ENCODE measurements around the gene CCDC146. TPM values are rescaled to one million over a fixed set of nuclear protein-coding genes. Genes with fewer than 3 reads are reported as not detected.

The CCDC146 gene
- polyA plus RNA-seq, 1 donor from 2014 or later, result 13.0 TPM

DNA sequence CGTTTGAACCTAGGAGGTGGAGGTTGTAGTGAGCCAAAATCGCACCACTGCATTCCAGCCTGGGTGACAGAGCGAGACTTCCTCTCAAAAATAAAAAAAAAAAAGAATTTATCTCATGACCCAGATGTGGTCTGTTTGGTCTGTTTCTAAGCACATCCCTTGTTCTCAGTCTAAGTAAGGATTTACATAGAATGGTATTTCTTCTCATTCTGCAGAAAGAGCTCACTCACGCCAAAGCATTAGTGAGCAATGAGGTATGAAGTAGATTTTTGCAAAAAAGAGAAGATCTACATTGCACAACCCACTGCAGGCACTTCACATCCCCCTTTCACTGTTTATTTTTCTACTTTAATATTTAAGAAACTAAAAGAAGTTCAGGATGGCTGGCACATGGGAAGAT is 153.7 kb downstream of the CCDC146 start:
- Histone ChIP-seq H3F3A (ENCODE audit: insufficient read depth, low read length, poor library complexity, severe bottlenecking) (no peaks in the 10 kb centered on the region), H3K27me3 (ENCODE audit: insufficient read depth, low read depth, low read length) (no peaks in the 10 kb centered on the region), H3K79me2 (replicated peaks; ENCODE audit: insufficient read depth, low read length) (no peaks in the 10 kb centered on the region), H3K9me3 (ENCODE audit: low read length) (no peaks in the 10 kb centered on the region), H3K4me2 (ENCODE audit: low read length) (no peak overlapping the region), H3K9ac (ENCODE audit: low read length) (no peak overlapping the region), H2AFZ (ENCODE audit: low read depth, low read length) (no peak overlapping the region), H4K20me1 (ENCODE audit: insufficient read depth) (no peaks in the 10 kb centered on the region), H3K36me3 (ENCODE audit: insufficient read depth, low read length) (no peaks in the 10 kb centered on the region), H3K27ac (ENCODE audit: low read length) (no peak overlapping the region), H3K9me2 (ENCODE audit: insufficient read depth, low read length) (no peaks in the 10 kb centered on the region), H3K4me3 (ENCODE audit: low read length) (no peak overlapping the region)
- TF ChIP-seq RAD21 (conservative IDR thresholded peaks at IDR 0.05) (no peak), EP300 (conservative IDR thresholded peaks at IDR 0.05; ENCODE audit: poor library complexity, severe bottlenecking) (no peak), POLR2AphosphoS5 (IDR thresholded peaks at IDR 0.05) (no peak), TAF1 (IDR thresholded peaks at IDR 0.05; ENCODE audit: low read depth) (no peak), MXI1 (conservative IDR thresholded peaks at IDR 0.05; ENCODE audit: poor library complexity, severe bottlenecking) (no peak), SMC3 (conservative IDR thresholded peaks at IDR 0.05; ENCODE audit: poor library complexity) (no peak), EZH2 (IDR thresholded peaks at IDR 0.05; ENCODE audit: borderline replicate concordance, insufficient read depth, low read length, poor library complexity, severe bottlenecking) (no peak)
- TF ChIP-seq, protein P1, sequence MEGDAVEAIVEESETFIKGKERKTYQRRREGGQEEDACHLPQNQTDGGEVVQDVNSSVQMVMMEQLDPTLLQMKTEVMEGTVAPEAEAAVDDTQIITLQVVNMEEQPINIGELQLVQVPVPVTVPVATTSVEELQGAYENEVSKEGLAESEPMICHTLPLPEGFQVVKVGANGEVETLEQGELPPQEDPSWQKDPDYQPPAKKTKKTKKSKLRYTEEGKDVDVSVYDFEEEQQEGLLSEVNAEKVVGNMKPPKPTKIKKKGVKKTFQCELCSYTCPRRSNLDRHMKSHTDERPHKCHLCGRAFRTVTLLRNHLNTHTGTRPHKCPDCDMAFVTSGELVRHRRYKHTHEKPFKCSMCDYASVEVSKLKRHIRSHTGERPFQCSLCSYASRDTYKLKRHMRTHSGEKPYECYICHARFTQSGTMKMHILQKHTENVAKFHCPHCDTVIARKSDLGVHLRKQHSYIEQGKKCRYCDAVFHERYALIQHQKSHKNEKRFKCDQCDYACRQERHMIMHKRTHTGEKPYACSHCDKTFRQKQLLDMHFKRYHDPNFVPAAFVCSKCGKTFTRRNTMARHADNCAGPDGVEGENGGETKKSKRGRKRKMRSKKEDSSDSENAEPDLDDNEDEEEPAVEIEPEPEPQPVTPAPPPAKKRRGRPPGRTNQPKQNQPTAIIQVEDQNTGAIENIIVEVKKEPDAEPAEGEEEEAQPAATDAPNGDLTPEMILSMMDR (IDR thresholded peaks at IDR 0.05; ENCODE audit: poor library complexity, severe bottlenecking), result no peak
- TF ChIP-seq, protein P2, sequence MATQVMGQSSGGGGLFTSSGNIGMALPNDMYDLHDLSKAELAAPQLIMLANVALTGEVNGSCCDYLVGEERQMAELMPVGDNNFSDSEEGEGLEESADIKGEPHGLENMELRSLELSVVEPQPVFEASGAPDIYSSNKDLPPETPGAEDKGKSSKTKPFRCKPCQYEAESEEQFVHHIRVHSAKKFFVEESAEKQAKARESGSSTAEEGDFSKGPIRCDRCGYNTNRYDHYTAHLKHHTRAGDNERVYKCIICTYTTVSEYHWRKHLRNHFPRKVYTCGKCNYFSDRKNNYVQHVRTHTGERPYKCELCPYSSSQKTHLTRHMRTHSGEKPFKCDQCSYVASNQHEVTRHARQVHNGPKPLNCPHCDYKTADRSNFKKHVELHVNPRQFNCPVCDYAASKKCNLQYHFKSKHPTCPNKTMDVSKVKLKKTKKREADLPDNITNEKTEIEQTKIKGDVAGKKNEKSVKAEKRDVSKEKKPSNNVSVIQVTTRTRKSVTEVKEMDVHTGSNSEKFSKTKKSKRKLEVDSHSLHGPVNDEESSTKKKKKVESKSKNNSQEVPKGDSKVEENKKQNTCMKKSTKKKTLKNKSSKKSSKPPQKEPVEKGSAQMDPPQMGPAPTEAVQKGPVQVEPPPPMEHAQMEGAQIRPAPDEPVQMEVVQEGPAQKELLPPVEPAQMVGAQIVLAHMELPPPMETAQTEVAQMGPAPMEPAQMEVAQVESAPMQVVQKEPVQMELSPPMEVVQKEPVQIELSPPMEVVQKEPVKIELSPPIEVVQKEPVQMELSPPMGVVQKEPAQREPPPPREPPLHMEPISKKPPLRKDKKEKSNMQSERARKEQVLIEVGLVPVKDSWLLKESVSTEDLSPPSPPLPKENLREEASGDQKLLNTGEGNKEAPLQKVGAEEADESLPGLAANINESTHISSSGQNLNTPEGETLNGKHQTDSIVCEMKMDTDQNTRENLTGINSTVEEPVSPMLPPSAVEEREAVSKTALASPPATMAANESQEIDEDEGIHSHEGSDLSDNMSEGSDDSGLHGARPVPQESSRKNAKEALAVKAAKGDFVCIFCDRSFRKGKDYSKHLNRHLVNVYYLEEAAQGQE (IDR thresholded peaks at IDR 0.05; ENCODE audit: borderline replicate concordance), result no peak

DNA sequence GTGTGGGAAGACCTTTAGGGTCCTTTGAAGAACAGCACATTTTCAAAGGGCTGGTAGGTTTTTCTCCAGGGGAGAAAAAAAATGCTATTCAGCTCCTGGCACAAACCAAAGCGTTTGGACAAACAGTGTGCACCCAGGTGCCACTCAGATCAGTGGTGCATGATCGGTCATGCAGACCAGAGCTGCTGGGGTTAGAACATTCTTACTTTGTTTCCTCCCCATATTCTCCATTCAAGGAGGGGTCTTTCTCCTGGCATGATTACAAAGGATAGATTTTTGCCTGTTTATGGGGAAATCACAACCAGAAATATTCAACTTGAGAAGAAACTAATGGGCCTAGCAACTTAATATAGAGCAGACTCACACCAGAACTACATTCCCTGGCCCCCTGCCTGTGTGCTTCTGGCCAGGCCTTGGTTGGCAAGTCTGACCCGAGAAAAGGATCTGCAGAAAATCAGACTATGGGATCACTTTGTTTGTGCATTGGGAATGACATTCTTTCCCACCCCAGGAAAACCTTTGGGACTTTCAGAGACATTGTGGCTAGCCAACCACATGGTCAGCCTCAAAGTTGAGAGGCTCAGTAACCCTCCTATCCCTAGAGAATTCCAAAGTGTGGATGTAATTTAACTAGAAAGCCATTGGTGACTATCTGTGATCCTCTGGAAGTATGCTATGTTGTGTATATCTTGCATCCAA is 159.5 kb downstream of the CCDC146 start:
- no peaks in the 10 kb centered on the region for H3F3A ChIP-seq (ENCODE audit: insufficient read depth, low read length, poor library complexity, severe bottlenecking)
- H4K20me1 ChIP-seq (ENCODE audit: insufficient read depth), result no peaks in the 10 kb centered on the region
- H3K36me3 ChIP-seq (ENCODE audit: insufficient read depth, low read length), result no peaks in the 10 kb centered on the region
- H3K9me3 ChIP-seq (ENCODE audit: low read length), result no peaks in the 10 kb centered on the region
- H2AFZ ChIP-seq (ENCODE audit: low read depth, low read length), result no peak overlapping the region
- H3K4me2 ChIP-seq (ENCODE audit: low read length), result no peak overlapping the region
- no peaks in the 10 kb centered on the region for H3K79me2 ChIP-seq (replicated peaks; ENCODE audit: insufficient read depth, low read length)
- TF ChIP-seq TAF1 (IDR thresholded peaks at IDR 0.05; ENCODE audit: low read depth) (no peak), EP300 (conservative IDR thresholded peaks at IDR 0.05; ENCODE audit: poor library complexity, severe bottlenecking) (no peak), RAD21 (conservative IDR thresholded peaks at IDR 0.05) (no peak), EZH2 (IDR thresholded peaks at IDR 0.05; ENCODE audit: borderline replicate concordance, insufficient read depth, low read length, poor library complexity, severe bottlenecking) (no peak), SMC3 (conservative IDR thresholded peaks at IDR 0.05; ENCODE audit: poor library complexity) (no peak), MXI1 (conservative IDR thresholded peaks at IDR 0.05; ENCODE audit: poor library complexity, severe bottlenecking) (no peak), POLR2AphosphoS5 (IDR thresholded peaks at IDR 0.05) (no peak)
- TF ChIP-seq, protein P1 (IDR thresholded peaks at IDR 0.05; ENCODE audit: poor library complexity, severe bottlenecking), result no peak
- TF ChIP-seq, protein P2 (IDR thresholded peaks at IDR 0.05; ENCODE audit: borderline replicate concordance), result no peak
- H3K9ac ChIP-seq (ENCODE audit: low read length), result no peak overlapping the region
- no peaks in the 10 kb centered on the region for H3K27me3 ChIP-seq (ENCODE audit: insufficient read depth, low read depth, low read length)
- no peaks in the 10 kb centered on the region for H3K9me2 ChIP-seq (ENCODE audit: insufficient read depth, low read length)
- H3K27ac ChIP-seq (ENCODE audit: low read length), result no peak overlapping the region
- H3K4me3 ChIP-seq (ENCODE audit: low read length), result no peak overlapping the region

All from neural cell (in vitro differentiated cells).